OCI-LY1 (cell line): Measurements from ENCODE around the gene UBC.

Source experiments
- EZH2 ChIP-seq: fragments of 200-600 bp; sonication (generic), shearing (Covaris generic); IDR thresholded peaks from 2 replicates; pipeline ENCODE4 v1.8.0; 2017; ENCODE audit warnings: borderline replicate concordance, mixed run types, mild to moderate bottlenecking, antibody characterized with exemption, low read length, moderate library complexity, mixed read lengths
- TF ChIP-seq, protein P1 (sequence below): fragments of 200-600 bp; sonication (generic), shearing (Covaris generic); IDR thresholded peaks from 2 replicates; pipeline ENCODE4 v1.5.1; 2017; ENCODE audit warnings: mild to moderate bottlenecking, antibody characterized with exemption, low read length, moderate library complexity, mixed read lengths

DNA sequence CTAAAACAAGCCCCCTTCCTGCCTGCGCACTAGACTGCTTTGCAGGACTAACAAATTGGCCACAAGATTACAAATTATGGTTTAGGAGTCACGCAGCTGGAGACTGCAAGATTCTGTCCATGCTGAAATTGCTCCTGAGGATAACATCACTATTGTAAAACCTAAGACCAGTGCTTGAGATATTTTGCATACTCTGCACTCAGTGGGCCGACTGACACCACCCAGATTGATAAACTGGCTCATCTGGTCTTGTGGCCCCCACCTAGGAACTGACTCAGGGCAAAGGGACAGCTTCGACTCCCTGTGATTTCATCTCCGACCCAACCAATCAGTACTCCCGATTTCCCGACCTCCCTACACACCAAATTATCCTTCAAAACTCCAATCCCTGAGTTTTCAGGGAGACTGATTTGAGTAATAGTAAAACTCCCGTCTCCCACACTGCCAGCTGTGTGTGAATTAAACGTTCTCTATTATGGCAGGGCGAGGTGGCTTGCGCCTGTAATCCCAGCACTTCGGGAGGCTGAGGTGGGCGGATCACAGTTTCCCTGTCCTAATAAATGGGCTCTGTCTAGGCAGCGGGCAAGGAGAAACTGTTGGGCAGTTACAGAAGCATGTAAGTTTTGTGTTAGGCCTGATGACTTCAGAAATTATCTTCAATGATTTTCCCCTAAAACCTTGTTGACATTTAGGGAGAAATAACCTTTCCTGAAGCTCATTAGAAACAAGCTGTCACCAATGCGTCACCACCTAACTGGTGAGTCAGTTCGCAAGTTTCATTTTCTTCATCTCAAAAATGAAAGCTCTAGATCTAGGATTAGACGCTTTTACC, 5.3 kb upstream of the UBC start:
- TF ChIP-seq, protein P1, sequence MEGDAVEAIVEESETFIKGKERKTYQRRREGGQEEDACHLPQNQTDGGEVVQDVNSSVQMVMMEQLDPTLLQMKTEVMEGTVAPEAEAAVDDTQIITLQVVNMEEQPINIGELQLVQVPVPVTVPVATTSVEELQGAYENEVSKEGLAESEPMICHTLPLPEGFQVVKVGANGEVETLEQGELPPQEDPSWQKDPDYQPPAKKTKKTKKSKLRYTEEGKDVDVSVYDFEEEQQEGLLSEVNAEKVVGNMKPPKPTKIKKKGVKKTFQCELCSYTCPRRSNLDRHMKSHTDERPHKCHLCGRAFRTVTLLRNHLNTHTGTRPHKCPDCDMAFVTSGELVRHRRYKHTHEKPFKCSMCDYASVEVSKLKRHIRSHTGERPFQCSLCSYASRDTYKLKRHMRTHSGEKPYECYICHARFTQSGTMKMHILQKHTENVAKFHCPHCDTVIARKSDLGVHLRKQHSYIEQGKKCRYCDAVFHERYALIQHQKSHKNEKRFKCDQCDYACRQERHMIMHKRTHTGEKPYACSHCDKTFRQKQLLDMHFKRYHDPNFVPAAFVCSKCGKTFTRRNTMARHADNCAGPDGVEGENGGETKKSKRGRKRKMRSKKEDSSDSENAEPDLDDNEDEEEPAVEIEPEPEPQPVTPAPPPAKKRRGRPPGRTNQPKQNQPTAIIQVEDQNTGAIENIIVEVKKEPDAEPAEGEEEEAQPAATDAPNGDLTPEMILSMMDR: no peak; the same call in 1 of the 2 replicates
- no peak for TF ChIP-seq EZH2
